ENCODE measurements around the gene SLCO4A1.

DNA sequence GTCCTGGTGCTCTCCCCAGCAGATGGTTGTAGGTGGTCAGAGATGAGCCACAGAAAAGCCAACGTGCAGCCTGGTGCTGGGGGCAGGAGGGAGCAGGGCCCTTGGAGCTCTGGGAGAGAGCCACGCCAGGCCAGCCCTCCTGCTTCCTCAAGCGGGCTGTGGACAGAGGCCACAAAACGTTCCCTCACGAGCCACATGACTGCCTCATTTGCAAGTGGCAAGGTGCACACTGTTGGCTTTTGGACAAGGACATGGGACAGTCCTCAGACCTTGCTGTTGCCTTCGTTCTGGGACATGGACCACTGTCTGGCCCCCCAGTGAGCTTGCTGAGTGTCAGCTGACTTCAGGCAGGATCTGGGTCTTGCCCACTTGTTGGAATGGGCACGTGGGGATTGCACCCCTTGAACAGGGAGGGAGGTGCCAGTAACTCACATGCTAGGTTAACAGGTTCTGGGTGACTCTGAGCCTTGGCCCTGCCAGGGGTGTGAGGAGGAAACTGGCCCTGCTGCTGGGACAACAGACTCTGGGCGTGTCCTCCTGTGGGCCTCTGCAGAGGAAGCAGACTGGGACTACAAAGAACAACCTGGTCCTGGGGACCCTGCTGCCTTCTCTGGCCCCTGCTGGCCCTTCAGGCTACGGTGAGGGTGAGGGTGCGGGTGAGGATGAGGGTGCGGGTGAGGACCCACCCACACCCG is 2.6 kb downstream of the SLCO4A1 start:
- TF ChIP-seq, protein P1, sequence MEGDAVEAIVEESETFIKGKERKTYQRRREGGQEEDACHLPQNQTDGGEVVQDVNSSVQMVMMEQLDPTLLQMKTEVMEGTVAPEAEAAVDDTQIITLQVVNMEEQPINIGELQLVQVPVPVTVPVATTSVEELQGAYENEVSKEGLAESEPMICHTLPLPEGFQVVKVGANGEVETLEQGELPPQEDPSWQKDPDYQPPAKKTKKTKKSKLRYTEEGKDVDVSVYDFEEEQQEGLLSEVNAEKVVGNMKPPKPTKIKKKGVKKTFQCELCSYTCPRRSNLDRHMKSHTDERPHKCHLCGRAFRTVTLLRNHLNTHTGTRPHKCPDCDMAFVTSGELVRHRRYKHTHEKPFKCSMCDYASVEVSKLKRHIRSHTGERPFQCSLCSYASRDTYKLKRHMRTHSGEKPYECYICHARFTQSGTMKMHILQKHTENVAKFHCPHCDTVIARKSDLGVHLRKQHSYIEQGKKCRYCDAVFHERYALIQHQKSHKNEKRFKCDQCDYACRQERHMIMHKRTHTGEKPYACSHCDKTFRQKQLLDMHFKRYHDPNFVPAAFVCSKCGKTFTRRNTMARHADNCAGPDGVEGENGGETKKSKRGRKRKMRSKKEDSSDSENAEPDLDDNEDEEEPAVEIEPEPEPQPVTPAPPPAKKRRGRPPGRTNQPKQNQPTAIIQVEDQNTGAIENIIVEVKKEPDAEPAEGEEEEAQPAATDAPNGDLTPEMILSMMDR (IDR thresholded peaks at IDR 0.05) = no peak
- TF ChIP-seq POLR2A (IDR thresholded peaks at IDR 0.05) = no peak
- no peak for TF ChIP-seq EP300 (IDR thresholded peaks at IDR 0.05)

All from ovary (tissue), 3 donors.